Left lung (tissue), 10 donors: Measurements from ENCODE around the gene ASTN2. TPM values are rescaled to one million over a fixed set of nuclear protein-coding genes. Genes with fewer than 3 reads are reported as not detected.

ENCODE experiments used
- ATAC-seq: fragments of 200-7000 bp; cut with Tn5 transposase; one replicate; pipeline ENCODE4 v1.9.1; 2020; ENCODE audit warnings: moderate library complexity
- DNase-seq, 4 donors: peaks; one replicate each; pipeline ENCODE4 v3.0.0-alpha.2; 2013 to 2020
- H3K27ac ChIP-seq, 2 donors: fragments of 200-600 bp; sonication (generic) in 1 of 2; one replicate each; pipeline versions ENCODE4 v1.5.0 to v1.8.0; 2020 to 2021
- H3K27me3 ChIP-seq, 2 donors: fragments of 200-600 bp; sonication (generic) in 1 of 2; one replicate each; pipeline versions ENCODE4 v1.5.0 to v1.8.0; 2020 to 2021
- H3K36me3 ChIP-seq, 2 donors: fragments of 200-600 bp; sonication (generic) in 1 of 2; one replicate each; pipeline versions ENCODE4 v1.5.0 to v1.8.0; 2020 to 2021
- H3K4me1 ChIP-seq, 2 donors: fragments of 200-600 bp; one replicate each; pipeline ENCODE4 v1.8.0; 2021
- H3K4me3 ChIP-seq, 2 donors: fragments of 200-600 bp; sonication (generic) in 1 of 2; one replicate each; pipeline versions ENCODE4 v1.5.0 to v1.8.0; 2020 to 2021; ENCODE audit warnings: mild to moderate bottlenecking in 1 of 2
- H3K9me3 ChIP-seq, 2 donors: fragments of 200-600 bp; sonication (generic) in 1 of 2; one replicate each; pipeline versions ENCODE4 v1.5.0 to v1.8.0; 2020 to 2021
- CTCF ChIP-seq, 2 donors: fragments of 200-600 bp; sonication (generic) in 1 of 2; IDR thresholded peaks; one replicate each; pipeline versions ENCODE4 v1.5.0 to v1.8.0; 2021; ENCODE audit warnings: antibody characterized with exemption in 2 of 2
- intact Hi-C, 2 donors: fragments of 100-400 bp; cut with DNase I; formaldehyde crosslinking; loops; one replicate each; pipeline versions ENCODE4 v1.11.2 to v1.14.2; 2022
- polyA plus RNA-seq, 6 donors: library from polyadenylated mRNA; unstranded; fragments of 120-200 nt; gene quantifications; one replicate each; pipeline ENCODE4 v1.2.1, GENCODE V29; 2013; ENCODE audit not compliant: insufficient read length in 6 of 6
- total RNA-seq, 2 donors: library from RNA; stranded (reverse); fragmentation: NEBNext Ultra II Directional; extraction: Animal tissue kit (Norgen Biotek cat#: 25700); gene quantifications; one replicate each; pipeline ENCODE4 v1.2.1, GENCODE V29; 2021
- donor health status: DM: no; HTN: yes; CAD: no.
- donor health status: DM: no; HTN: no; CAD: no.

Gene ASTN2
- total and polyA plus RNA-seq, 8 donors, result 3.1 to 5.5 (median 4.5) TPM

GRCh38 chr9:117359910-117360309 lies 54.9 kb downstream of the ASTN2 start:
- DNase-seq (no peak), ATAC-seq (no peak)
- no peaks in the 10 kb centered on the region for H3K27me3 ChIP-seq
- intact Hi-C loops, result no loop called here
- no peak overlapping the region for H3K27ac ChIP-seq
- no peaks in the 10 kb centered on the region for H3K4me1 ChIP-seq
- H3K9me3 ChIP-seq, result no peaks in the 10 kb centered on the region
- H3K4me3 ChIP-seq, result no peak overlapping the region
- no peak for TF ChIP-seq CTCF (IDR thresholded peaks at IDR 0.05)
- H3K36me3 ChIP-seq, result no peaks in the 10 kb centered on the region

- no peak overlapping the region for H3K27ac ChIP-seq
- no peak for TF ChIP-seq CTCF (IDR thresholded peaks at IDR 0.05)
- no peak overlapping the region for H3K4me3 ChIP-seq
- no peaks in the 10 kb centered on the region for H3K36me3 ChIP-seq
- no peaks in the 10 kb centered on the region for H3K27me3 ChIP-seq
- no peaks in the 10 kb centered on the region for H3K4me1 ChIP-seq
- DNase-seq (no peak), ATAC-seq (no peak)
- no peaks in the 10 kb centered on the region for H3K9me3 ChIP-seq
- intact Hi-C loops, result no loop called here
Observed at GRCh38 chr9:117355542-117355941, 59.3 kb downstream of the ASTN2 start.

- no peaks in the 10 kb centered on the region for H3K36me3 ChIP-seq
- H3K4me3 ChIP-seq, result no peak overlapping the region
- no peaks in the 10 kb centered on the region for H3K9me3 ChIP-seq
- H3K4me1 ChIP-seq, result no peaks in the 10 kb centered on the region
- intact Hi-C loops, result no loop called here
- ATAC-seq, result no peak
- no peak for DNase-seq
- H3K27ac ChIP-seq, result no peak overlapping the region
- no peak for TF ChIP-seq CTCF (IDR thresholded peaks at IDR 0.05)
- H3K27me3 ChIP-seq, result no peaks in the 10 kb centered on the region
Observed at GRCh38 chr9:117354997-117355396, 59.9 kb downstream of the ASTN2 start.

DNA sequence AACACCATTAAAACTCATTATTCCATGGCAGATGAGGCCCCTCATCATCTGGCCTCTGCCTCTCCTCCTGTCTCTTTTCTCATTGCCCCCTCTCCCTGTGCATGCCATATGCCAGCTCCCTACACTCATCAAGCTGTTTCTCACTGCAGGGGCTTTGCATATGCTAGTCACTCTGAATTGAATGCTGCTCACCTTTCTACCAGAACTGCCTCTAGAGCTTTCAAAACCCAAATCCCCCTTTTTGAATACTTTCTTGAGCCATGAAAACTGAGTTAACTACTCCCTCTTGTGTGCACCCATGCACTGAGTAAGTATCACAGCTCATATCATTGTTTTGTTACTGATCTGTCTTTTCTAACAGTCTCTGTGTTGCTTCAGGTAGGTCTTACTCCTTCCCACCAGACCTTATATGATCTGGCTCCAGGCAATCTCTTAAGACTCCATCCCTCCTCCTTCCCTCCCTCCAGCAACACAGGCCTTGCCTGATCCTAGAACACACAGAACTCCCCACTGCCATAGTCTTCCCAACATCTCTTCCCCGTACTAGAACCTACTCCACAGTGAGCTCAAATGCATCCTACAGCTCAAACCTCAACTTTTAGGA lies 60.5 kb downstream of the ASTN2 start:
- no peak overlapping the region for H3K4me3 ChIP-seq
- H3K27ac ChIP-seq, result no peak overlapping the region
- DNase-seq (no peak), ATAC-seq (no peak)
- TF ChIP-seq CTCF (IDR thresholded peaks at IDR 0.05), result no peak
- no peaks in the 10 kb centered on the region for H3K36me3 ChIP-seq
- H3K4me1 ChIP-seq, result no peaks in the 10 kb centered on the region
- H3K27me3 ChIP-seq, result no peaks in the 10 kb centered on the region
- H3K9me3 ChIP-seq, result no peaks in the 10 kb centered on the region
- intact Hi-C loops, result no loop called here

DNA sequence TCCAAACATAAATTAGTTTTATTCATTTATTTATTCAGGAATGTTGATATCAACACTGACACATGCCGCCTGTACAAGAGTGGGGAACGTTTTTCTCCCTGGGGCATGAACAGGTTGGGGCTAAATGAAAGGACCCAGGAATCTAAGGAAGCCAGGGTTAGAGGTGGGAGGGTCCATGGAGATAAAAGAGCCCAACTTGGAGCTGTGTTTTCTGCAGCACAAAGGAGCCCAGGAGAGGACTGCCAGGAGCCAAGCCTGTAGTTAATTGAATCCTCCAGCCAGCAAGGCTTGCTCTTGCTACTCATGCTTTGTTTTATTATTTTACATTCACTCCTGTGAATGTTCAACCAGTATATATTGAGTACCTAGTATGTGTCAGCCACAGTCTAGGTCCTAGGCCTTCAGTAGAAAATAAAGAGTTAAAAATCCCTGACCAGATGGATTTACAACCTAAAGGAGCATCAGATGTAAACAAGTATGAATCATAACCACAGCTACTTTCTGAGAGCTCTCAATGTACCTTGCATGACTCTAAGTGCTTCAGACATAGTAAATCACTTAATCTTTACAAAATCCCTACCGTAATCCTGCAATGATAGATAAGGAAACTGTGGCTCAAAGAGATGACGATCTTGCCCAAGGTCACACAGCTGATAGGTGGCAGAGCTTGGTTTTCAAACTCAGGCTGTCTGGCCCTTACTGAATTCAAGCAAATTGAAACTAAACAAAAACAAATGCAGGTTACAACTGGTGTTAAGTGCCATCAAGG lies 69.8 kb downstream of the ASTN2 start:
- TF ChIP-seq CTCF (IDR thresholded peaks at IDR 0.05), result no peak
- no peaks in the 10 kb centered on the region for H3K36me3 ChIP-seq
- H3K27ac ChIP-seq, result no peak overlapping the region
- no peaks in the 10 kb centered on the region for H3K9me3 ChIP-seq
- DNase-seq (no peak), ATAC-seq (no peak)
- H3K27me3 ChIP-seq, result no peaks in the 10 kb centered on the region
- no peak overlapping the region for H3K4me3 ChIP-seq
- no peaks in the 10 kb centered on the region for H3K4me1 ChIP-seq
- intact Hi-C loops, result no loop called here
